NCI-H2107 treated with DMSO at 0.1 percent for 48 hours (cell line): ENCODE measurements around the gene MUC3A.

ENCODE experiments used
- DNase-seq: peaks from one replicate; lab custom pipeline; 2025; ENCODE audit not compliant: unreplicated experiment; lab: John Stamatoyannopoulos, UW

The MUC3A gene

GRCh38 chr7:100946766-100947365, 2.5 kb upstream of the MUC3A start:
- DNase-seq = no peak

DNA sequence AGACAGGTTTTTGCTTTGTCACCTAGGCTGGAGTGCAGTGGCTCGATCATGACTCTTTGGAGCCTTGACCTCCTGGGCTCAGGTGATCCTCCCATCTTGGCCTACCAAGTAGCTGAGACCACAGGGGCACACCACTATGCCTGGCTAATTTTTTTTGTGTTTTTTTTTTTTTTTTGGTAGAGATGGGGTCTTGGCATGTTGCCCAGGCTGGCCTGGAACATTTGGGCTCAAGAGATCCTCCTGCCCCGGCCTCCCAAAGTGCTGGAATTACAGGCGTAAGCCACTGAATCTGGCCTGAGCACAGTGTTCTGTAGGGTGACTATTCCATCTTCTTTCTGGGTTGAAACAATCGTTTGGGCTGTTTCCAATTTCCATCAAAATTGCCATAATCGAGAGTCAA, 1.5 kb upstream of the MUC3A start:
- no peak for DNase-seq

DNA sequence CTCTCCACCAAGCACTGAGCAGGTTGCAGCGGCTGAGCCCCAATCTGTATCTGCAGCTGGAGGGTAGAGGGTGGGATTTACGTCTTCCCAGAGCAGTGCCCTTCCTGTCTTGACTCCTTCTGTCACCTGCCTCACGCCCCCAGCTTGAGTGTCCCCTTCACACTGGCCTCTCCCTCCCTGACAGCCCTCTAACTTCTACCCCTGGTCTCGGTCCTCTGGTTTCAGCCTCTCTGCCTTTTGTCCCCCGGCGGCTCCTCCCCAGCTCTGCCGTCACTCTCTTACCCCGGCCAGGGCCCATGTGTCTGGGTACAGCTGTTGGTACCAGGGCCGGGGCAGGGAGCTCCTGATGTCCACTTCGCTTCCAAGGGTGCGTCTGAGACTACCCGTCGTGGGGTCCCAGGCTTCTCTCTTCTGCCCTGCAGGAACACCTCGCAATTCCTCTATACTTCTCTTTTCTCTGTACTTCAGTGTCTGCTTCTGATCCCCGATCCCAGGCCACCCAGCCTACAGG, 654 bp downstream of the MUC3A start:
- DNase-seq = no peak

DNA sequence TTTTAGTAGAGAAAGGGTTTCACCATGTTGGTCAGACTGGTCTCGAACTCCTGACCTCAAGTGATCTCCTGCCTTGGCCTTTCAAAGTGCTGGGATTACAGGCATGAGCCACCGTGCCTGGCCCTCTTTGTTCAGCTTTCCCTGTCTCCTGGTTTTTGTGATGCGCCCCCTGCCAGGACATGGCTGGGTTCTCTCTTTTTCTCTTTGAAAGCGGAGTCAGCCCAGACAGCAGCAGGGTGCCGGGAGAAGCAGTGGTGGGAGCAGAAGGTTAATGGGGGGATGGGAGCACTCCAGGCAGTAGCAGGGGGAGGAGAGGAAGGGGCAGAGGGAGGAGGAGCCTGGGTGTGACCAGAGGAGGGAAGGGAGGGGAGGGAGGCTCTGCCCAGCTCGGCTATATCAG, 1.8 kb downstream of the MUC3A start:
- DNase-seq = no peak

GRCh38 chr7:100951888-100952560, 2.7 kb downstream of the MUC3A start:
- no peak for DNase-seq

GRCh38 chr7:100952641-100953040, 3.3 kb downstream of the MUC3A start:
- DNase-seq = no peak

- DNase-seq = no peak
Observed at GRCh38 chr7:100957832-100958421, 8.6 kb downstream of the MUC3A start.

DNA sequence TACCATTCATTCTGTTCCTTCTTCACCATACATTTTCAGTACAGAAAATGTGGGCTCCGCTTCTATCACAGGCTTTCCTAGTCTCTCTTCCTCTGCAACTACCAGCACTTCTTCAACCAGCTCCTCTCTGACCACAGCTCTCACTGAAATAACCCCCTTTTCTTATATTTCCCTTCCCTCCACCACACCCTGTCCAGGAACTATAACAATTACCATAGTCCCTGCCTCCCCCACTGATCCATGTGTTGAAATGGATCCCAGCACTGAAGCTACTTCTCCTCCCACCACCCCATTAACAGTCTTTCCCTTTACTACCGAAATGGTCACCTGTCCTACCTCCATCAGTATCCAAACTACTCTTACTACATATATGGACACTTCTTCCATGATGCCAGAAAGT, 10.6 kb downstream of the MUC3A start:
- no peak for DNase-seq

GRCh38 chr7:100962537-100962936, 13.2 kb downstream of the MUC3A start:
- no peak for DNase-seq

DNA sequence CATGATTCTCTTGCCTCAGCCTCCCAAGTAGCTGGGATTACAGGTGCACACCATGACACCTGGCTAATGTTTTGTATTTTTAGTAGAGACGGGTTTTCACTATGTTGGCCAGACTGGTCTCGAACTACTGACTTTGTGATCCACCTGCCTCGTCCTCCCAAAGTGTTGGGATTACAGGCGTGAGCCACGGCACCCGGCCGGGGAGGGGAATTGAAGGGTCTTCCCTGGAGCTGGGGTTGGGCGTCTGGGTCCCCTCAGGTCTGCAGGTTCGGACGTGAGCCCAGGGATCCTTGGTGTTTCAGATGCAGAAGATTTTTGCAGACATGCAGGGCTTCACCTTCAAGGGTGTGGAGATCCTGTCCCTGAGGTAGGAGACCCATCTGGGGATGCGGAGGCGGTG, 14.1 kb downstream of the MUC3A start:
- no peak for DNase-seq

GRCh38 chr7:100963874-100964273, 14.5 kb downstream of the MUC3A start:
- no peak for DNase-seq

DNA sequence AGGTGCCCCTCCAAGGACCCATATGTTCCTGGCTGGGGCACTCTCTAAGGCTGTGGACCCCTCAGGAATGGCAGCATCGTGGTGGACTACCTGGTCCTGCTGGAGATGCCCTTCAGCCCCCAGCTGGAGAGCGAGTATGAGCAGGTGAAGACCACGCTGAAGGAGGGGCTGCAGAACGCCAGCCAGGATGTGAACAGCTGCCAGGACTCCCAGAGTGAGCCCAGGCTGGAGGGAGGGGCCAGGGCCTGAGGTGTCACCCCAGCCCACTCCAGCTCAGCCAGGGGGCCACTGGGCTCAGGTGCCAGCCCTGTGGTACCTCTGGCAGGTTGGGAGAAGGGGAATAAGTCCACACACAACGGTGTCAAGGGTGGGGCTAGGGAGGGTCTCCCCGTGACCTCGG, 15.3 kb downstream of the MUC3A start:
- DNase-seq = no peak

GRCh38 chr7:100965045-100965722, 15.8 kb downstream of the MUC3A start:
- DNase-seq = no peak

- DNase-seq = no peak
Observed at GRCh38 chr7:100965723-100966541, 16.6 kb downstream of the MUC3A start.

- no peak for DNase-seq
Observed at GRCh38 chr7:100966542-100967291, 17.4 kb downstream of the MUC3A start.

DNA sequence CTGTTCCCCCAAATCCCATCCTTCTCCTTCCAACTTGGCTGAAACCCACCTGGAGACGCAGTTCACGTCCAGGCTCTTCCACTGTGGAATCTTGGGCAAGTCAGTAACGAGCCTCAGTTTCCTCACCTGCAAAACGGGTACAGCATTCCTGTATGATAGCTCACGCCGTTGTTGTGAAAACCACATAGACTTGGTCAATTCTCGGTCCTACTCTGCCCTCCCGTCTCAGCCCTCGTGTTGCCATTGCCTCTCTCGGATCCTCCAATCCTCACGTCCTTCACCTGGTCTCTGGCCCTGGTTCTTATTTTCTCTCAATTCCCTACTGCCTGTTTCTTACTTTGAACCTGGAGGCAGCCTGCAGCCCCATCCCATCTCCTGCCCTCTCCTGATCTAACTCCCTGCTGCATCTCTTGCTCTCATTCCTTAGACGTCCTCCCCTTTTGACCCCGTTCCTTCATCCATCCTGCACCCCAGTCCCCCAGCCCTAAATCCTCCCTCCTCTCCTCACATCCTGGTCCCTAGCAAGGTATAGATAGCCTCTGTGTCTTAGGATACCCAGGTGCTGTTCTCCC, 18.0 kb downstream of the MUC3A start:
- DNase-seq = no peak

GRCh38 chr7:100968031-100968430, 18.7 kb downstream of the MUC3A start:
- no peak for DNase-seq

DNA sequence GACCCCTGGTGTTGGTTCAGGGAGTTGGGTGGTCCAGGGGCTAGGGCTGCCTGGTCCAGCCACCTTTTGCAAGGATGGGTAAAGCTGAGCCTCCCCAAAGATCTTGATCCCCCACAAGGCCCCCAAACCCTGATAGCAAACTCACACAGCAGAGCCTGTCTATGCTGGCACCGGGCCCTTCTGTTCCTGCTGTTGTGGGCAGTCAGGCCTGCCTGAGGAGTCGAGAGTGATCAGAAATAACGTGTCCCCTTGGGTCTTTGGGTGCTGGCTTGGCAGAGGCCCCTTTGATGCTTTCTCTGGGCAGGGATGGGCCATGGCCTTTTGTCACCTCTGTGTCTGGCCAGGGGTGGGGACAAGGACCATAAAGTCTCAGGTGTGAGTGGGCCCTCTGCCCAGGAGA, 19.3 kb downstream of the MUC3A start:
- DNase-seq = no peak

- no peak for DNase-seq
Observed at GRCh38 chr7:100969066-100969615, 19.8 kb downstream of the MUC3A start, which contains the start of gene MUC12. TSS of gene MUC12 (plus strand) at chr7:100969565. CDS start at chr7:100969623, 58 bp downstream.
